Ovary (tissue), 9 donors: ENCODE measurements around the gene RUNX1. TPM values are rescaled to one million over a fixed set of nuclear protein-coding genes. Genes with fewer than 3 reads are reported as not detected.

Source experiments
- DNase-seq, 5 donors: peaks; one replicate each; pipeline ENCODE4 v3.0.0-alpha.2; 2019 to 2020
- H3K27ac ChIP-seq, 2 donors: fragments of 200-600 bp; one replicate each; pipeline versions ENCODE4 v1.5.1 to v1.8.0; 2019 to 2022
- H3K27me3 ChIP-seq: fragments of 200-600 bp; one replicate; pipeline ENCODE4 v1.8.0; 2022
- H3K36me3 ChIP-seq: fragments of 200-600 bp; sonication (generic); one replicate; pipeline ENCODE4 v1.5.1; 2019
- H3K4me1 ChIP-seq: one replicate; pipeline ENCODE4 v1.8.1; 2013; ENCODE audit warnings: mild to moderate bottlenecking, moderate library complexity; ENCODE audit not compliant: insufficient read depth
- H3K4me3 ChIP-seq: fragments of 200-600 bp; sonication (generic); one replicate; pipeline ENCODE4 v1.5.1; 2017
- H3K9me3 ChIP-seq, 2 donors: fragments of 200-600 bp in 1 of 2; sonication (generic) in 1 of 2; one replicate each; pipeline versions ENCODE4 v1.5.1 to v1.8.1; 2013 to 2019; ENCODE audit warnings: mild to moderate bottlenecking in 1 of 2, moderate library complexity in 1 of 2
- EP300 ChIP-seq: sonication (generic); formaldehyde crosslinking; IDR thresholded peaks from one replicate; pipeline ENCODE4 v1.6.1; 2017; ENCODE audit warnings: antibody characterized with exemption
- POLR2A ChIP-seq: fragments of 450-650 bp; IDR thresholded peaks from one replicate; pipeline ENCODE4 v1.6.1; 2017; ENCODE audit warnings: antibody characterized with exemption, mild to moderate bottlenecking, moderate library complexity
- WGBS, 3 donors: extraction: QIAGEN DNeasy Blood & Tissue Kit in 1 of 3; methylation state at CpG; one replicate each; pipeline versions ENCODE4 v1.1.5 to v1.1.7; 2013 to 2017; 5-methylcytosine and 5-hydroxymethylcytosine counted together
- intact Hi-C, 4 donors: fragments of 100-400 bp; cut with DNase I; formaldehyde crosslinking; loops; one replicate each; pipeline versions ENCODE4 v1.11.0 to v1.15.1; 2022 to 2023
- polyA plus RNA-seq, 2 donors: library from polyadenylated mRNA; stranded (reverse); fragments of 200-250 nt in 1 of 2; fragments of 350-450 nt in 1 of 2; fragmentation: Illumina TruSeq in 1 of 2; extraction: RNeasy Lipid Tissue Mini Kit (QIAGEN cat#74804) in 1 of 2; gene quantifications; one replicate each; pipeline ENCODE4 v1.2.3, GENCODE V29; 2013 to 2014
- total RNA-seq, 7 donors: library from RNA; depleted of rRNA in 2 of 7; stranded (reverse); fragments of >200 nt in 2 of 7; fragmentation: NEBNext Ultra II Directional in 3 of 7; extraction: Animal tissue kit (Norgen Biotek cat#: 25700) in 3 of 7; gene quantifications; one replicate each; pipeline versions ENCODE4 v1.1.0 to v1.2.4, GENCODE V29; 2016 to 2023
- TF ChIP-seq, protein P1 (sequence below), 3 donors: fragments of 450-650 bp in 2 of 3; fragments of 200-600 bp in 1 of 3; IDR thresholded peaks; one replicate each; pipeline versions ENCODE4 v1.5.1 to v1.8.0; 2016 to 2022; ENCODE audit warnings: antibody characterized with exemption in 3 of 3, mild to moderate bottlenecking in 1 of 3
- donor health status: DM: no; HTN: no; CAD: no; lungs with moderate emphysema.
- donor health status: DM: no; HTN: no; CAD: no.
- donor health status: Bipolar disorder and iron deficiency.
- donor health status: DM: yes; HTN: yes; CAD: no.
- donor health status: DM: no; HTN: no; CAD: no.
- donor health status: DM: yes; HTN: yes; CAD: no.

RUNX1 gene
- total and polyA plus RNA-seq, 9 donors = 6.0 to 27.4 (median 17.8) TPM

DNA sequence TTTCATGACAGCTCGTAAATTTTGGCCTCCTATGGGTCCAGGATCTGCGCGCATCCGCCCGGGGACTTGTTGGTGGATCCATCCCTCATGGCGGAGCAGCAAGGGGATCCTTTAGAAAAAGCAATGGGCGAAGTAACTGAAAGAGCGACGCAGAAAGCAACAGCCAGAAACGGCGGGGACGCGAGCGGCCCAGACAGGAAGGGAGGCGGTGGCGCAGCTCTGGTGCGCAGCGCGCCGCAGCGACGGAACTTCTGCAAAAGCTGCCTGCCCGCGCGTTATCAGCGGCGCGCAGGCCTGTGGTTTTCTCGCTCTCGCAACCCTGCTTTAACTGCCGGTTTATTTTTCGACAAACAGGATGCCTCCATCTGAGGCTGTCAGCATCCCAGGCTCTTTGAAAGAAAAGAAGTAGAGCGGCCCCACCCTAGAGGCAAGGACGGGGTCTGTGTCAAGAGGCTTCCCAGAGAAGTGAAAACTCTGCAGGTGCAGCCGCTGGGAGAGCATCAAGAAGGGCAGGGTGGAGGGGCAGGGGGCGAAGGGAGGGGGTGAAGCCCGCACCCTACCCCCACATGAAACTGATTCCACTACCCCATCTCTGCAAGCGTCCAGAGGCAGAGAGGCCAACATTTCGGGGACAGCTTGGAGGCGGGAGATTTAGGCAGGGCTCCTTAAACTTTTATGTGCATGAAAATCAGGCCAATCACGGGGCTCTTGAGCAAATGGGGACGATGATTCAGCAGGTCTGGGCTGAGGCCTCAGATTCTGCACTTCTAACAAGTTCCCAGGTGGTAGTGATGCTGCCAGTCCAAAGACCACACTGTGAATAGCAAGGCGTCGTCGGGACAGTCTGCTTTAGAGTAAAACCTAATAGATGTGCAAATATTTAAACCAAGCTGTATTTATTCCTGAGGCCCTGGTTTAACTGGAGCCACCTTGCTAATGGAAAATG lies 22.2 kb downstream of the RUNX1 start:
- peak in 2 of 5 donors; percentile 21 to 46 for DNase-seq
- no peak overlapping the region for H3K27ac ChIP-seq
- WGBS, 3 donors = 20 to 34% (median 21%) methylated on average over 45 of the region's 45 CpGs
- no peak overlapping the region for H3K4me3 ChIP-seq
- no peaks in the 10 kb centered on the region for H3K36me3 ChIP-seq
- H3K9me3 ChIP-seq = no peaks in the 10 kb centered on the region
- no peaks in the 10 kb centered on the region for H3K27me3 ChIP-seq
- intact Hi-C loops = no loop called here
- TF ChIP-seq EP300 (no peak), POLR2A (no peak)
- TF ChIP-seq, protein P1, sequence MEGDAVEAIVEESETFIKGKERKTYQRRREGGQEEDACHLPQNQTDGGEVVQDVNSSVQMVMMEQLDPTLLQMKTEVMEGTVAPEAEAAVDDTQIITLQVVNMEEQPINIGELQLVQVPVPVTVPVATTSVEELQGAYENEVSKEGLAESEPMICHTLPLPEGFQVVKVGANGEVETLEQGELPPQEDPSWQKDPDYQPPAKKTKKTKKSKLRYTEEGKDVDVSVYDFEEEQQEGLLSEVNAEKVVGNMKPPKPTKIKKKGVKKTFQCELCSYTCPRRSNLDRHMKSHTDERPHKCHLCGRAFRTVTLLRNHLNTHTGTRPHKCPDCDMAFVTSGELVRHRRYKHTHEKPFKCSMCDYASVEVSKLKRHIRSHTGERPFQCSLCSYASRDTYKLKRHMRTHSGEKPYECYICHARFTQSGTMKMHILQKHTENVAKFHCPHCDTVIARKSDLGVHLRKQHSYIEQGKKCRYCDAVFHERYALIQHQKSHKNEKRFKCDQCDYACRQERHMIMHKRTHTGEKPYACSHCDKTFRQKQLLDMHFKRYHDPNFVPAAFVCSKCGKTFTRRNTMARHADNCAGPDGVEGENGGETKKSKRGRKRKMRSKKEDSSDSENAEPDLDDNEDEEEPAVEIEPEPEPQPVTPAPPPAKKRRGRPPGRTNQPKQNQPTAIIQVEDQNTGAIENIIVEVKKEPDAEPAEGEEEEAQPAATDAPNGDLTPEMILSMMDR (IDR thresholded peaks at IDR 0.05) = no peak
- no peaks in the 10 kb centered on the region for H3K4me1 ChIP-seq

DNA sequence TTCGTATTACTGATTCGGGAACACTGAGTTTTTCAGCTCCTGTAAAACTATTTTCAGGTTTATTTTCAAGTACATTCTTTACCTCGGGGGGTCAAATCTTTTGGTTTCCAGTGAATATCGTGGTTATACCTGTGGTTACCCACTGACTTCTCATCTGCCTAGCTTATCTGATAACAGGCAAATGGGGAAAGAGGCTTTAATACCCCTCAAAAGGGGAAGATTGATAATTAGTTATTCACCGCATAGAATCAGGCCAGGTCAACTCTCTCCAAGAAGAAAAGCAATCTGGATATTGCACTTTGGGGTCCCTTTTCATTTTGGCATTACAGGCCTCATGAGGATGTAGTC lies 23.0 kb downstream of the RUNX1 start:
- intact Hi-C loops = no loop called here
- Histone ChIP-seq H3K27me3 (no peaks in the 10 kb centered on the region), H3K27ac (no peak overlapping the region), H3K4me3 (no peak overlapping the region), H3K4me1 (no peaks in the 10 kb centered on the region), H3K36me3 (no peaks in the 10 kb centered on the region), H3K9me3 (no peaks in the 10 kb centered on the region)
- DNase-seq = no peak
- 84 to 88% (median 87%) methylated on average over 5 of the region's 5 CpGs for WGBS, 3 donors
- TF ChIP-seq, protein P1 (IDR thresholded peaks at IDR 0.05) = no peak
- no peak for TF ChIP-seq EP300
- TF ChIP-seq POLR2A = no peak

- Histone ChIP-seq H3K36me3 (no peaks in the 10 kb centered on the region), H3K27me3 (no peaks in the 10 kb centered on the region), H3K4me3 (no peak overlapping the region), H3K4me1 (no peaks in the 10 kb centered on the region), H3K27ac (no peak overlapping the region), H3K9me3 (no peaks in the 10 kb centered on the region)
- TF ChIP-seq POLR2A (no peak), EP300 (no peak)
- TF ChIP-seq, protein P1 (IDR thresholded peaks at IDR 0.05) = no peak
- 88 to 92% (median 92%) methylated on average over 12 of the region's 12 CpGs for WGBS, 3 donors
- intact Hi-C loops = no loop called here
- no peak for DNase-seq
Observed at GRCh38 chr21:35025206-35026152, 23.6 kb downstream of the RUNX1 start.

DNA sequence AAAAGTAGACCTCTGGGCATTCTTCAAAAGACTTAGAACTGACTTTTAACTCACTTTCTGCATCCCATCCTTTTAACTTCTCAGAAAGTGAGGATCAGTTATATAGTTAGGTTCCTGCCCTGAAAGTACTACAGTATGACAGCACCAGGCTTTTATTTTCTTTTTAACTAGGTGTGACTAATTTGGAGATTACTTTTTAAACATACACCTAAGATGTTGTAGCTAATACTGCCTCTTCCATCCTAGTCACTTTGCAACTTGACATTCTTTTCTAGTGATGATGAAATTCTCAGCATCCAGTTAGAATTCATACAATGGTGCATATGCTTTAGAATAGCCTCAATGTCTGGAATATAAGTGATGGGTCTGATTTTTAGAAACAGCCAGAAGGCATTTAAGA lies 24.6 kb downstream of the RUNX1 start:
- H3K36me3 ChIP-seq = no peaks in the 10 kb centered on the region
- H3K27ac ChIP-seq = no peak overlapping the region
- no peak overlapping the region for H3K4me3 ChIP-seq
- intact Hi-C loops = no loop called here
- H3K27me3 ChIP-seq = no peaks in the 10 kb centered on the region
- no peaks in the 10 kb centered on the region for H3K4me1 ChIP-seq
- TF ChIP-seq POLR2A (no peak), EP300 (no peak)
- TF ChIP-seq, protein P1 (IDR thresholded peaks at IDR 0.05) = no peak
- no peaks in the 10 kb centered on the region for H3K9me3 ChIP-seq
- no peak for DNase-seq
